HTR-8/SVneo (cell line): Measurements from ENCODE around the gene PLEKHG4B.
A peak's percentile ranks its signal among the peaks of the same experiment; 100 is the strongest.

ENCODE experiments used
- DNase-seq: peaks from one replicate; pipeline ENCODE4 v3.0.0; 2011; ENCODE audit warnings: low spot score, mixed read lengths; ENCODE audit not compliant: insufficient read length
- FAIRE-seq: peaks from 2 replicates; lab custom pipeline; 2011; peaks lifted over from hg19 to GRCh38; lab: Jason Lieb, UNC

The PLEKHG4B gene

DNA sequence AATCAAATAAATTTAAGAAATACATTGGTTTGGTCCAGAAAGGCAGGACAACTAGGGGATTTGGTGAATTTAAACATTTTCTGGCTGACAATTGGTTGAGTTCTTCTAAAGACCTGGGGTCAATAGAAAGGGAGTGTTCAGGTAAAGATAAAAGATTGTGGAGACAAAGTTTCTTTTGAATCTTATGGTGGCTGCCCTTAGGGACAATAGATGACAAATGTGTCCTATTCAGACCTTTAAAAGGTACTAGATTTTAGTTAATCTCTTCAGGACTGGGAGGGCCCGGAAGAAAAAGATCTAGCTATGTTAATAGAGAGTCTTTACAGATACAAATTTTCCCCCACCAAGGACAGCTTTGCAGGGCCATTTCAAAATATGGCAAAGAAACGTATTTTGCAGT, 35.9 kb downstream of the PLEKHG4B start:
- DNase-seq (no peak), FAIRE-seq (no peak)

DNA sequence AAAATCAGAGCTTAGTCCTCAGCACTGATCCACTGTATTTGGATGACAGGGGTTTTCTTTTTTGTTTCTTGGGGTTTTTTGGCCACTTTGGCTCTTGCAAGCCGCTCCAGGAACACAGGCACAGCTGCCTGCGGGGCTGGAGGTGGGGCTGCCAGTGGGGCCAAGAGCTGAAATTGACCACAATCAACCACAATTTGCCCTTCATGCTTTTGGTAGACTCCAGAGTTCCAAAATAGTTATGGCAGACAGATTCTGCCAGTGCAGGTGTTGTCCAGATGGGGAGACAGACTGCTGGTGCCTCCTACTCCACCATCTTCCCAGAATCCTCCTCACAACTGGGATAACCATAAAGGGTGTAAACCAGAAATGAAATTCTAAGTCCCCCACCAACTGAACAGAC, 36.5 kb downstream of the PLEKHG4B start:
- FAIRE-seq: no peak

DNA sequence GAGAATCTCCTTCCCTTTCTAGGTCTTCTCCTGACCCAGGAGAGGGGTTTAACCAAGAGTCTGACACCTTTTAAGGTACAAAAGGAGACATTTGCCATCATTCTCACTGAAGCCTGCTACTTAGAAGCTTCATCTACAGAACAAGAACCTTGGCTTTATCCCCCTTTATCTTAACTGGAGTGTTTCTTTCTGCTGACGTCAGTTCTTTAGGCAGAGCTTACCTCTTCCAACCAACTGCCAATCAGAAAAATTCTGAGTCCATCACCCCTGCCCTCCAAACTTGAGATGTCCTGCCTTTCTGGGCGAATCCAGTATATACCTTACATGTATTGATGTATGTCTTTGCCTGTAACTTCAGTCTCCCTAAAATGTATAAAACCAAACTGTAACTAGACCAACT, 37.2 kb downstream of the PLEKHG4B start:
- peak; percentile 58 for FAIRE-seq
- no peak for DNase-seq

More for the DNA sequence above, 36.5 kb downstream of the PLEKHG4B start:
- DNase-seq: no peak

DNA sequence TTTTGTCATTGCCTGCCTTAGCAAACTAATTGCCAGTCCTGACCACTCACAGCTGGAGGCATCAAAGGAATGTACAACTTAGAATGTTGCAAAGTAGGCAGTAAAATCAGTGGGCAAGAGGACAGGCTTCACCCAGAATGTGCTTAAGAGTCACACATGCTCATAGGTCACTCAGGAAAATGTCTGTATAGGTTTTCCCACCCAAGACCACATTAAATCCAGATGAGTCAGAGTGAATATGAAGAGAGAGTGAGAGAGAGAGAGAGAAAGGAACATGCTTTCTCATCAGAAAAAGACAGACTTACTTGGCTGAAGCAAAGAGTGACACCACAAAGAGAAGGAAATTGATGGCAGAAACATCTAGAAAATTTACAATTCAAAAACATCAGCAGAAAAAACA, 37.9 kb downstream of the PLEKHG4B start:
- peak; percentile 45 for DNase-seq
- FAIRE-seq: peak; percentile 97

DNA sequence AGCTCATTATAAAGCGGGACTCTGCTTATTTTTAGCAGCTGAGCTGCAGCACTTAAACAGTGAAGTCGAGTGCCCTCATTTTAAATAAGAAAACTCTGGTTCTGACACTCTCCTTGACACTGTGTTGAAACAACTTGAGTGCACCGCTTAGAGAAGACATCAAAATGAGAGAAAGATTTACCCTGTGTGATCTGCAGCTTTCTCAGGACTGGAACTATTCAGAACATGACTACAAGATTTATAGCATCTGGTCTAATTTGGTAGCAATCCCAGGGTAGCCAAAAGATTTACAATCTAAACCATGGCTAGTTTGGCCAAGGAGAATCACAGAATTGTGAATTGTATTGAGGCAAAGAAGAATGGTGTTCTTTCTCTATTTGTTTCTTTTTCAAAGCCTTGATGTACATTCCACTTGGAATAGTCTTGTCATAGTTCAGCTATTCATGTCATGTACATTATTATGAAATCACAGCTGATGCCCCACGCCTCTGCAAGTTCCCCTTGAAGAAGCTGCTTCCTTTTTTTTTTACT, 38.7 kb downstream of the PLEKHG4B start:
- DNase-seq (no peak), FAIRE-seq (no peak)

DNA sequence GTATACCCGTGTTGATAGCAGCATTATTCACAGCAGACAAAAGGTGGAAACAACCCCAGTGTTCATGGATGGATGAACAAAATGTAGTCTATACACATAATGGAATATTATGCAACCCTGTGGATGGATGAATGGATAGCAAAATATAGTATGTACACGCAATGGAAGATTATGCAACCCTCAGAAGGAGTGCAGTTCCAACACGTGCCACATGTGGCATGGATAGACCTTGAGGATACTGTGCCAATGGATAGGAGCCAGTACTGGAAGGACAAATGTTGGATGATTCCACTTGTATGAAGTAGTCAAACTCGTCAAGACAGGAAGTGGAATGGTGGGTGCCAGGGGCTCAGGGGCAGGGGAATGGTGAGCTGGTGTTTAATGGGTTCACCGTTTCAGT, 44.9 kb downstream of the PLEKHG4B start:
- FAIRE-seq: peak; percentile 92
- DNase-seq: no peak

DNA sequence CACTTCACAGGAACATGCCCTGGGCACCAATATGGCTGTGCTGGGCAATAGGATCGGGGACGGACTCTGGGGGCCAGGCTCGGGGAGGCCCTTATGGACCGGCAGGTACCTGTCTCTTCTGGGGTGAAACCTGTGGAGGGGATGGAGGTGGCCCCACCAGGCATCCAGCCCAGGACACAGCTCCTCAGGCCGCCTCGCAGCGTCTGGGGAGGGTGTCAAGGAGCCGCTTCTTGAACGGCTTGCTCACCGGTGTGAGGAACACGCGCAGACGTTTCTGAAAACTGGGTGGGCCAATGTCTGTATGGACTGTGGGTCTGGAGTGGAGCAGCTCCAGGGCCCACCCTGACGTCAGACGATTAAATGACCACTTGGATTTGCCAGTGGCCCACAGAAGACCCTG, 45.8 kb downstream of the PLEKHG4B start:
- FAIRE-seq: no peak
- DNase-seq: no peak

DNA sequence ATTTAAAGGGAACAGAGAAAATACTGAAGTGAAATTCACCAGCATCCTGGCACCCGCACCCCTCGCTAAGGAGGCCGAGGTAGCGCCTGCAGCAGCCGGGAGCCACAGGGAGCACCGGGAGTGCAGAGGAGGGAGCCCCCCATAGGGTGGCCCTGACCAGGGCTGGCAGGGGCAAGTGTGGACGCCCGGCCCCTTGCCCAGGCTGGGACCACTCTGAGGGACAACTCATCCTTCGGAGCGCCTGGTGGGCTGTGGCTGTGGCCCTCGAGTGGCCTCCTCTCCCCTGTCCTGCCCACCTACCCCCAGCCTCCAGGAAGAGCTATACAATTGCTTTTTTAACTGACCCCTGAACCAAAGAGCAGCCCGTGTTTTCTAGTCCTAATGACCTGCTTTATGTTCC, 47.0 kb downstream of the PLEKHG4B start:
- FAIRE-seq (no peak), DNase-seq (no peak)

DNA sequence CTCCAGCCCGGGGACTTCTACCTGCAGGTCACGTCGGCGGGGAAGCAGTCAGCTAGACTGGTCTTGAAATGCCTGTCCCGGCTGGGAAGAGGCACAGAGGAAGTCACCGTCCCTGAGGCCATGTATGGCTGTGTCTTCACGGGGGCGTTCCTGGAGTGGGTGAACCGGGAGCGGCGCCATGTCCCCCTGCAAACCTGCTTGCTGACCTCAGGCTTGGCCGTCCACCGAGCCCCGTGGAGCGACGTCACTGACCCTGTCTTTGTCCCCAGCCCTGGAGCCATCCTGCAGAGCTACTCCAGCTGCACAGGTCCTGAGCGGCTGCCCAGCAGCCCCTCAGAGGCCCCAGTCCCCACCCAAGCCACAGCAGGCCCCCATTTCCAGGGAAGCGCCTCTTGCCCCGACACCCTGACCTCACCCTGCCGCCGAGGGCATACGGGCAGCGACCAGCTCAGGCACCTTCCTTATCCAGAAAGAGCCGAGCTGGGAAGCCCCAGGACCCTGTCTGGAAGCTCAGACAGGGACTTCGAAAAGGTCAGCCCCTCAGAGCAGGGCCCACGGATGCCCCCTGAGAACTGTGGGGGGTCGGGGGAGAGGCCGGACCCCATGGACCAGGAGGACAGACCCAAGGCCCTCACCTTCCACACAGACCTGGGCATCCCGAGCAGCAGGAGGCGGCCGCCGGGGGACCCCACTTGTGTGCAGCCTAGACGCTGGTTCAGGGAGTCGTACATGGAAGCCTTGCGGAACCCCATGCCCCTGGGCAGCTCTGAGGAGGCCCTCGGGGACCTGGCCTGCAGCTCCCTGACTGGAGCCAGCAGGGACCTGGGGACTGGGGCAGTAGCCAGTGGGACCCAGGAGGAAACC, 47.8 kb downstream of the PLEKHG4B start:
- DNase-seq (no peak), FAIRE-seq (peak; percentile 68)

DNA sequence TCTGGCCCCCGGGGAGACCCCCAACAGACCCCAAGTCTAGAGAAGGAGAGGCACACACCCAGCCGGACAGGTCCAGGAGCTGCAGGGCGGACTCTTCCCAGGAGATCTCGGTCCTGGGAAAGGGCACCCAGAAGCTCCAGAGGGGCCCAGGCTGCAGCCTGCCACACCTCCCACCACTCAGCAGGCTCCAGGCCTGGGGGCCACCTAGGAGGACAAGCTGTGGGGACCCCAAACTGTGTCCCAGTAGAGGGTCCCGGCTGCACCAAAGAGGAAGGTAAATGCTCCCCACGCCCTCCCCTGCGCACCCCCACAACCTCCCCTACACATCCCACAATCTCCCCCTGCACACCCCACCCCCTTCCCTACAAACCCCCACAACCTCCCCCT, 48.5 kb downstream of the PLEKHG4B start:
- DNase-seq: no peak
- FAIRE-seq: no peak

DNA sequence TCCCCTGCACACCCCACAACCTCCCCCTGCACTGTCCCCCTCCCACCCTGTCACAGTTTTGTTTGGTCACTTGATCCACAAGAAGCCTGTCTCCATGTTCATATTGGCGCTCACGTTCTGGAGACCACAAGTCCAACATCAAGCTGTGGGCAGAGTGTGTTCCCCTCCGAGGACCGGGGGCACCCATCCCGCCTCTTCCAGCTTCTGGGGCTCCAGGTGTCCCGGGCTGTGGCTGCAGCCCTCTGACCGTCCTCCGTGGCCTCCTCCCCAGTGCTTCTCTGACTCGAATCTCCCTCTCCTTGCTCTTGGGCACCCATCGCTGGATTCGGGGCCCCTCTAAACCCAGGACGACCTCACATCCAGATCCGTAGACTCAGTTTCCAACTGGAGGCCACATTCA, 49.2 kb downstream of the PLEKHG4B start:
- no peak for FAIRE-seq
- no peak for DNase-seq

DNA sequence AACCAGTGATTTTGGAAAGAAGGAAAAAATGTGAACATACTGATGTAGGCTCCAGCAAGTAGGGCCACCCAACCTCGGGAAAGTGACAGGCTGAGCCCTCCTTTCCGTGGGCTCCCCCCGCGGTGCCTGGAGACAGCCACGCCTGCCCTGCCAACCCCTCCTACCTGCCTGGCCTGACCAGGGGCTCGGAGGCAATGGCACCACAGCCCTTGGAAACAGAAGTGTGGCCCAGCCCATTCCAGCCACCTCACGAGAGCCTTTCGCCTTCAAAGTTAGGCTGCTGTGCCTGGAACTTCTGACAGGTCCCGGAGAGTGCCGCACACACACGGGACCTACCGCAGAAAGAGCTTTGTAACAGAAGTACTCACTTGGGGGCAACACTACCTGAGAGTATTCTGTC, 49.8 kb downstream of the PLEKHG4B start:
- DNase-seq (no peak), FAIRE-seq (no peak)

DNA sequence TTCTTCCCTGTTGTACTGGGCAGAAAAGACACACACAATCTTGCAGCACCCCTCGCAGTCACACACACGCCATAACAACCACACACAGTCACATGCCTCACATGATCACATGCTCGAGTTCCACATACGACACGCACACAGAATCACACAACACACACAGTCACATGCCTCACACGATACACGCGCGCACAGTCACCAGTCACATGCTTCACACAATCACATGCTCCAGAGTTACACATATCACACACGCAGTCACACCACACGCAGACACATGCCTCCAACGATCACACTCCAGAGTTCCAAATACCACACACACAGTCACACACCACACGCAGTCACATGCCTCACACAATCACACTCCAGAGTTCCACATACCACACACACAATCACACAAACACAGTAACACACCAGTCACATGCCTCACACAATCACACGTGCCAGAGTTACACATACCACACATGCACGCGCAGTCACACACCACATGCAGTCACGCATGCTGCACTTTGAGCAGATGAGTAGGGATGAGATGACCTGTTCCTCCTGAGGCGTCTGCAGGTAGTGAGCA, 50.4 kb downstream of the PLEKHG4B start:
- FAIRE-seq: peak; percentile 98
- no peak for DNase-seq

DNA sequence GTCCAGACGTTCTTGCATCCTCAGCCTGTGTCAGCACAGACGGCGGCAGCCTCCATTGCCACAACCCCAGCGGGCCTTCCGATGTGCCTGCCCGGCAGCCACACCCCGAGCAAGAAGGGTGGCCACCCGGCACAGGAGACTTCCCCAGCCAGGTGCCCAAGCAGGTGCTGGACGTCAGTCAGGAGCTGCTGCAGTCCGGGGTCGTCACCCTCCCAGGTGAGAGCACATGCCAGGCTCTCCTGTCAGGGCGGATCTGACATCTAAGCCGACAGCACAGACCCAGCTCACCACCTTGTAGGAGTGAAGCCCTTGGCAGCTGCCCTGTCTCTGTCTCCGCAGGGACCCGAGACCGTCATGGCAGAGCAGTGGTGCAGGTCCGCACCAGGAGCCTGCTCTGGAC, 51.1 kb downstream of the PLEKHG4B start:
- DNase-seq (no peak), FAIRE-seq (no peak)

DNA sequence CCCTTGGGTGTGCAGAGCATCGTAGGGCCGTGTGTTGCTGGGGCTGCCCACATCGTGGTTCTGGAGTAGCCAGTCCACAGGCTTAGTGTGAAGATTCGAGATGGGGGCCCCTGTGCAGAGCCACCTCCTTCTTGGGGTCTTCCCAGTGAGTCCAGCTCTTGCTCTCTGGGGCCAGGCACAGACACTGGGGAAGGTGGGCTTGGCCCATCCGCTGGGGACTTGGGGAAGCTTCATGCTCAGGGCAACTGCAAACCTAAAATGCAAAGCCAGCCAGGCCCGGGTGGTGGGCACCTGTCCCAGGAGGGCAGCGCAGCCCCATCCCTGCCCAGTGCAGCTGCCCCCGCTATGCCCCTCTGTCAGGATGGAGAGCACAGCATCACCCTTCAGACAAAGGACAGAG, 53.0 kb downstream of the PLEKHG4B start:
- no peak for DNase-seq
- FAIRE-seq: no peak

DNA sequence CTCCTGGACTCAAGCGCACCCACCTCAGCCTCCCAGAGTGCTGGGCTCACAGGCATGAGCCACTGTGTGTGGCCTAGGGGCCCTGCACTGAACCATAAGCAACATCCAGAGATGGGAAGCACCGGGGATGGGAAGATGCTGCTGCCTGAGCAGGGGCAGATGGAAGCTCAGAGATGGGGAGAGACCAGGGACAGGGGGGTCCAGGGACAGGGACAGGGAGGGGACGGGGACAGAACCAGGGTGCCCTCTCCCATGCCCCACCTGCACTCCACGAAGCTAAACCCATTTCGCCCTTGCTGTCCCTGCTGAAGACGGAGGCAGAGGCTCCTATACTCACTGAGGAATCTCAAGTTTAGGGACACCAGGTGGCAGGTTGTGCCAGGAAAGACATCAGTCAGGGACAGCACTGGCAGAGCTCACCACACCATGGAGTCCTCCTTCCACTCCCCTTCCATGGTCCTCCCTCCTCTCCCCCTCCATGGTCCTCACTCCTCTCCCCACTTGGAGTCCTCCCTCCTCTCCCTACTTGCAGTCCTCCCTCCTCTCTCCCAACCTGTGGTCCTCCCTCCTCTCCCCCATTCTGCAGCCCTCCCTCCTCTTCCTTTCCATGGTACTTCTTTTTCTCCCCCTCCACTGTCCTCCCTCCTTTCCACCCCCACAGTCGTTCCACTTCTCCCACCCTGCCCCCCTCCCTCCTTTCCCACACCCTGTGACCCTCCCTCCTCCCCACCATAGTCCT, 53.8 kb downstream of the PLEKHG4B start:
- FAIRE-seq (no peak), DNase-seq (no peak)

DNA sequence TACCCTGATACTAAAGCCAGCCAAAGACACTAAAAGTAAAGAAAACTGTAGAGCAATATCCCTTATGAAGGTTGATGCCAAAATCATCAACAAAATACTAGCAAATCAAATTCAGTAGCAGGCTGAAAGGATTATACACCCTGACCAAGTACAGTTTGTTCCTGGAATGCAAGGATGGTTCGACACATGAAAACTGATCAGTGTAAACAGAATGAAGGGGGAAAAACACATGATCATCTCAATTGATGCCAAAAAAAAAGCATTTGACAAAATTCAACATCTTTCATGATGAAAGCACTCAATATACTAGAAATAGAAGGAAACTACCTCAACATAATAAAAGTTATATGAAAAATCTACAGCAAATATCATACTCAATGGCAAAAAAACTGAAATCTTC, 55.8 kb downstream of the PLEKHG4B start:
- no peak for DNase-seq
- peak; percentile 55 for FAIRE-seq

DNA sequence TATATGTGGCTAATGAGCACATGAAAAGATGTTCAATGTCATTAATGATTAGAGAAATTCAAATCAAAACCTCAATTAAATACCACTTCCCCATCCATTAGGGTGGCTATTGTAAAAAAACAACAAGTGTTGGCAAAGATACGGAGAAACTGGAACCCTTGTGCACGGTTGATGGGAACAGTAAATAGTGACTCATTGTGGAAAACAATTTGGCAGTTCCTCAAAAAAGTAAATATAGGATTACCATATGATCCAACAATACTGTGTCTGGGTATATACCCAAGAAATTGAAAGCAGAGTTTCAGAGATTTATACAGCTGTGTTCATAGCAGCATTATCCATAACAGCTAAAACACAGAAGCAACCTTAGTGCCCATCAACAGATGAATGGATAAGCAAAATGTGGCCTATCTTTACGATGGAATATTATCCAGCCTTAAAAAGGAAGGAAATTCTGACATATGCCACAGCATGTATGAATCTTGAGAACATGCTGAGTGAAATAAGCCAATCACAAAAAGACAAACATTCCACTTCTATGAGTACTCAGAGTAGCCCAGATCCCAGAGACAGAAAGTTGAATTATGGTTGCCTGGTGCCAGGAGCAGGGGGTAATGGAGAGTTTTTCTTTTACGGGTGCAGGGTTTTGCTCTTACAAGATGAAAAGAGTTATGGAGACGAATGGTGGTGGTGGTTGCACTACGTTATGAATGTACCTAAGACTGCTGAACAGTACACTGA, 57.9 kb downstream of the PLEKHG4B start:
- no peak for FAIRE-seq

DNA sequence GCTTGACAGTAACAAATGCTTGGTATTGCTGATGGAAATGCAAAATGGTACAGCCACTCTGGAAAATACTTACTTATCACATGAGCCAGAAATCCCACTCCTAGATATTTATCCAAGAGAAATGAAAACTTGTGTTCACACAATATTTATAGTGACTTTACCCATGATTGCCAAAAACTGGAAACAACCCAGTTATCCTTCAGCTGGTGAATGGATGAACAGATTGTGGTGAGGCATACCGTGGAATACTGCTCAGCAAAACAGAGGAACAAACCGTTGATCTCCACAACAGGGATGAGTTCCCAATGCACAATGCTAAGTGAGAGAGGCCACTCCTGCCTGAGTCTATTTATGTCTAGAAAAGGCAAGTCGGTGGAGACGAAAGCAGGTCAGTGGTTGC, 58.8 kb downstream of the PLEKHG4B start:
- FAIRE-seq (peak; percentile 63), DNase-seq (no peak)

More for the DNA sequence above, 57.9 kb downstream of the PLEKHG4B start:
- DNase-seq: no peak

DNA sequence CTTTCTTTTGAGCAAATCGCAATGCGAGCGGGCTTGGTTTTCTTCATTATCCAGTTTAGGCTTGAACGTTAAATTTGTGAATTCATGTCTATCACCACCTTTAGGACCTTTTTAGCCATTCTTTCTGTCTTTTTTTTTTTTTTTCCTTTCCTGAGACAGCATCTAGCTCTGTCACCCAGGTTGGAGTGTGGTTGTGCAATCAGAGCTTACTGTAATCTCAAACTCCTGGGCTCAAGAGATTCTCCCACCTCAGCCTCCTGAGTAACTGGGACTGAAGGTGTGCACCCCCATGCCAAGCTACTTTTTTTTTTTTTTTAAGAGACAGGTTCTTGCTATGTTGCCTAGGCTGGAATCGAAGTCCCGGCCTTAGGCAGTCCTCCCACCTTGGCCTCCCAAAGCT, 60.1 kb downstream of the PLEKHG4B start:
- no peak for FAIRE-seq

More for the DNA sequence above, 60.1 kb downstream of the PLEKHG4B start:
- DNase-seq: no peak
